Smooth muscle cell (in vitro differentiated cells): Measurements from ENCODE around the gene EEF1AKMT1. TPM values are rescaled to one million over a fixed set of nuclear protein-coding genes. Genes with fewer than 3 reads are reported as not detected.

Source experiments
- DNase-seq: peaks from one replicate; lab custom pipeline; 2025; ENCODE audit not compliant: unreplicated experiment; lab: John Stamatoyannopoulos, UW
- H2AFZ ChIP-seq: fragments of 200-600 bp; sonication (generic); 2 replicates; pipeline ENCODE4 v1.6.0; 2016; ENCODE audit warnings: antibody characterized with exemption, low read depth, mild to moderate bottlenecking
- H3F3A ChIP-seq: fragments of 200-600 bp; sonication (generic); 2 replicates; pipeline ENCODE4 v1.6.0; 2017; ENCODE audit warnings: antibody characterized with exemption, low read depth
- H3K27ac ChIP-seq: fragments of 200-600 bp; sonication (generic); 2 replicates; pipeline ENCODE4 v1.5.1; 2016; ENCODE audit warnings: low read depth, mild to moderate bottlenecking
- H3K27me3 ChIP-seq: fragments of 200-600 bp; sonication (generic); 2 replicates; pipeline ENCODE4 v1.6.1; 2016; ENCODE audit warnings: low read depth, mild to moderate bottlenecking
- H3K36me3 ChIP-seq: fragments of 200-600 bp; sonication (generic); 2 replicates; pipeline ENCODE4 v1.5.1; 2016; ENCODE audit warnings: low read depth
- H3K4me1 ChIP-seq: fragments of 200-600 bp; sonication (generic); 2 replicates; pipeline ENCODE4 v1.5.1; 2016; ENCODE audit warnings: low read depth
- H3K4me2 ChIP-seq: fragments of 200-600 bp; sonication (generic); 2 replicates; pipeline ENCODE4 v1.6.0; 2016; ENCODE audit warnings: mild to moderate bottlenecking
- H3K4me3 ChIP-seq: fragments of 200-600 bp; sonication (generic); 2 replicates; pipeline ENCODE4 v1.5.1; 2016; ENCODE audit warnings: mild to moderate bottlenecking
- H3K79me2 ChIP-seq: fragments of 200-600 bp; sonication (generic); 2 replicates; pipeline ENCODE4 v1.6.0; 2016; ENCODE audit warnings: low read depth, mild to moderate bottlenecking
- H3K9ac ChIP-seq: fragments of 200-600 bp; sonication (generic); 2 replicates; pipeline ENCODE4 v1.6.0; 2016; ENCODE audit warnings: low read depth
- H3K9me3 ChIP-seq: fragments of 200-600 bp; sonication (generic); replicated peaks from 2 replicates; pipeline ENCODE4 v1.5.1; 2016; ENCODE audit warnings: low read depth
- H4K20me1 ChIP-seq: fragments of 200-600 bp; sonication (generic); 2 replicates; pipeline ENCODE4 v1.6.0; 2016; ENCODE audit warnings: low read depth
- WGBS: methylation state at CpG from one replicate; pipeline ENCODE4 v1.1.7; 2016; ENCODE audit warnings: low lambda C conversion rate; 5-methylcytosine and 5-hydroxymethylcytosine counted together
- polyA plus RNA-seq: library from polyadenylated mRNA; unstranded; fragments of >200 nt; fragmentation: Nextera tagmentation; extraction: Ambion mirVana; gene quantifications from 2 replicates; pipeline ENCODE4 v1.2.1, GENCODE V29; 2016
- total RNA-seq: library from RNA; depleted of rRNA; stranded (reverse); fragments of >200 nt; gene quantifications from 2 replicates; pipeline ENCODE4 v1.2.3, GENCODE V29; 2014
- TF ChIP-seq, protein P1 (sequence below): fragments of 200-600 bp; sonication (generic); IDR thresholded peaks from 2 replicates; pipeline ENCODE4 v1.5.1; 2017; ENCODE audit warnings: borderline replicate concordance, mild to moderate bottlenecking, antibody characterized with exemption; ENCODE audit not compliant: insufficient read depth, poor library complexity, severe bottlenecking

The EEF1AKMT1 gene
- total and polyA plus RNA-seq, 2 experiments from 2014 or later, result 15.0 to 17.3 TPM

DNA sequence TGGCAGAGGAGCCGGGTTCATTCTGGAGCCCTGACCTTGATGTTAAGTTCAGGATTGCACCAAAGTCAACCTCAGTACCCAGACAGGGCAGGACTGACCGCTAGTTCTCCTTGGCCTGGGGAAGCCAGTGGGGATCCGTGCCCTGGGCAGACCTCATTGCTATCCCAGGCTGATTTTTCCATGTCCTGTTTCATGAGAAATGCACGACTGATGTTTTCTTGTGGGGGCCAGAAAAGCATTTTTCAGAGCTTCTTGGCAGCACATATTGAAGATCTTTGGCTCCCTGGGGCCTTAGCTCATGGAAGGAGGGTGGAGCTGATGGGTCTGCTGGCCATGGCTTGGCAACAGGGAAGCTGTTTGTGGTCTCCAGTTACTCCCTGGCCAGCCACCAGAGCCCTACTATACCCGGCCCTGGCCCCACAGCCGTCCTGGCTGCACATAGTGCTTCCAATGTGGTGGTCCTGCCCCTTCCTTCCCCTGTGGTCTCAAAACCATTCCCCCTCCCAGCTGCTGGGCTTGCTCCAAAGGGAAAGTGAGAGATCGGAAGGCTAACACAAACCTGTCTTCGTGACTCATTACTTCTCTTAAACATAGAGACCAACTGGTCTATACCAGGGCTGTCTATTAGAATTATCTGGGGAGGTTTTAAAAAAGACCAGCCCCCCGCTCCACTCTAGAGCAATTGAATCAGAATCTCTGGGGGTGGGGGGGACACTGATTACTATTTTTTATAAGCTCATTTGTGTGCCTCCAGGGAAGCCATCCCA, 59.0 kb downstream of the EEF1AKMT1 start:
- H3K9ac ChIP-seq, result no peak overlapping the region
- DNase-seq, result no peak

DNA sequence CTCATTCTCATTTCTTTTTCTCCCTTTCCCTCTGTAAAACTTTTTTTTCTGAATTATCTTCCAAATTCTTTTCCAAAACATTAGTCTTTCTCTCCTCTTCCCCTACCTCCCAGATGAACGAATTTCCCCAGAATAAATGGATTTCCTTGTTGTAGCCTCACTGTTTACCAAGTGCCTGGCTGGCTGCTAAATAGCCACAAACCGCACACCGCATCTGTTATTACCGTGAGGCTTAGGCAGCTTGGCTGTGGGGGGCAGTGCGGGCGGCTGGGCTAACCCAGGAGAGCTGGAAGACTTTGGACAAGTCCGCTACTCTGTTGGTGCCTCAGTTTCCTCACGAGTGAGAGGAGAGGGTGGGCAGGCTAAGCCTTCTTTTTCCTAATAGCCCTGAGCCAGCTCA, 59.6 kb downstream of the EEF1AKMT1 start:
- no peaks in the 10 kb centered on the region for H3K36me3 ChIP-seq
- H2AFZ ChIP-seq, result no peak overlapping the region
- H3K27ac ChIP-seq, result peak overlapping the region; percentile 84
- peaks cover 15% of the 10 kb centered on the region for H3K4me1 ChIP-seq
- DNase-seq, result no peak
- no peaks in the 10 kb centered on the region for H3K79me2 ChIP-seq
- H3K9ac ChIP-seq, result no peak overlapping the region
- H3K9me3 ChIP-seq, result no peaks in the 10 kb centered on the region
- H4K20me1 ChIP-seq, result no peaks in the 10 kb centered on the region
- TF ChIP-seq, protein P1, sequence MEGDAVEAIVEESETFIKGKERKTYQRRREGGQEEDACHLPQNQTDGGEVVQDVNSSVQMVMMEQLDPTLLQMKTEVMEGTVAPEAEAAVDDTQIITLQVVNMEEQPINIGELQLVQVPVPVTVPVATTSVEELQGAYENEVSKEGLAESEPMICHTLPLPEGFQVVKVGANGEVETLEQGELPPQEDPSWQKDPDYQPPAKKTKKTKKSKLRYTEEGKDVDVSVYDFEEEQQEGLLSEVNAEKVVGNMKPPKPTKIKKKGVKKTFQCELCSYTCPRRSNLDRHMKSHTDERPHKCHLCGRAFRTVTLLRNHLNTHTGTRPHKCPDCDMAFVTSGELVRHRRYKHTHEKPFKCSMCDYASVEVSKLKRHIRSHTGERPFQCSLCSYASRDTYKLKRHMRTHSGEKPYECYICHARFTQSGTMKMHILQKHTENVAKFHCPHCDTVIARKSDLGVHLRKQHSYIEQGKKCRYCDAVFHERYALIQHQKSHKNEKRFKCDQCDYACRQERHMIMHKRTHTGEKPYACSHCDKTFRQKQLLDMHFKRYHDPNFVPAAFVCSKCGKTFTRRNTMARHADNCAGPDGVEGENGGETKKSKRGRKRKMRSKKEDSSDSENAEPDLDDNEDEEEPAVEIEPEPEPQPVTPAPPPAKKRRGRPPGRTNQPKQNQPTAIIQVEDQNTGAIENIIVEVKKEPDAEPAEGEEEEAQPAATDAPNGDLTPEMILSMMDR, result no peak
- WGBS, result 67% methylated on average over 8 of the region's 8 CpGs
- H3K4me2 ChIP-seq, result peak overlapping the region; percentile 82
- H3K27me3 ChIP-seq, result no peaks in the 10 kb centered on the region
- no peak overlapping the region for H3K4me3 ChIP-seq
- H3F3A ChIP-seq, result peaks cover 12% of the 10 kb centered on the region

More for the DNA sequence above, 59.0 kb downstream of the EEF1AKMT1 start:
- no peaks in the 10 kb centered on the region for H3K36me3 ChIP-seq
- H4K20me1 ChIP-seq, result no peaks in the 10 kb centered on the region
- H3K4me2 ChIP-seq, result peak overlapping the region; percentile 82
- WGBS, result 78% methylated on average over 9 of the region's 9 CpGs
- H3K4me1 ChIP-seq, result peaks cover 15% of the 10 kb centered on the region
- H3K79me2 ChIP-seq, result no peaks in the 10 kb centered on the region
- H2AFZ ChIP-seq, result no peak overlapping the region
- peaks cover 3% of the 10 kb centered on the region for H3K27me3 ChIP-seq
- H3K4me3 ChIP-seq, result no peak overlapping the region
- peaks cover 12% of the 10 kb centered on the region for H3F3A ChIP-seq
- peak overlapping the region; percentile 84 for H3K27ac ChIP-seq
- no peaks in the 10 kb centered on the region for H3K9me3 ChIP-seq
- TF ChIP-seq, protein P1, result no peak

DNA sequence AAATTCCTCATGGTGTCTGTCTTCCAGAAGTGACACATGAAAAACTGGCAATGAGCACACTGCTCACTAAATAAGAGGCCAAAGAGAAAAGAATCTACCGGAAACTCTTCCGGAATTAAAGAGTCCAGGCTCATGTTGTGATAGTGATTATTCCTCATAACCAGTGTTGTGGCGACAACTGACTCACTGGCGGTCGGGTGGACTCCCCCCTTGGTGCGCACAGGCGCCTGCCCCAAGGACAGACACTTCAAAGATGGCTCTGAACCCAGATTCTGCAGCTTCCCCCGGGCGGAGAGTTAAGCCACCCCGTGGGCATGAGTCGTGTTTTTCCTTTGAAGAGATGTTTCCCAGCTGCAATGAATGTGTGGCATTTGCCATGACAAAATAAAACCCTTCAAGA, 60.0 kb downstream of the EEF1AKMT1 start:
- Histone ChIP-seq H3K4me1 (peaks cover 15% of the 10 kb centered on the region), H3K9me3 (no peaks in the 10 kb centered on the region), H4K20me1 (no peaks in the 10 kb centered on the region), H3K79me2 (no peaks in the 10 kb centered on the region), H3K27ac (peak overlapping the region; percentile 84), H3K27me3 (no peaks in the 10 kb centered on the region), H3F3A (peaks cover 12% of the 10 kb centered on the region), H3K4me2 (peak overlapping the region; percentile 82), H3K9ac (no peak overlapping the region), H3K4me3 (no peak overlapping the region), H2AFZ (no peak overlapping the region), H3K36me3 (no peaks in the 10 kb centered on the region)
- WGBS, result 41% methylated on average over 11 of the region's 11 CpGs
- no peak for DNase-seq
- TF ChIP-seq, protein P1, result no peak

DNA sequence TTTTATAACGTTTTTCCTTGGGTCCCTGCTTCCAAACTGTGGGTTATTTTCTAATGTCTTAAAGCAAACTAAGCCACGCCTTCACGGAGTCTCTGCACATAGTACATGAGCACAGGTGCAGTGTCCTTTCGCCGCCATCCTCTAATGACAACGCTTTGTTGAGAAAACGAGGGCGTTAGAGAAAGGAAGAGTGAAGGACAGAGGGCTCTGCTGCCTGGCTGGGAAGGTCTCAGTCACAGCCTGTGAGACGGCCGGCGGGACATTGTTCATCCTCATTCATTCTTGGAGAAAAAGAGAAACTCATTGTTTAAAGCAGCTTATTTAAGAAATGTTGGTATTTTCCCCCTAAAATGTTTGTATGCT, 60.8 kb downstream of the EEF1AKMT1 start:
- DNase-seq, result no peak
- Histone ChIP-seq H3K9me3 (no peaks in the 10 kb centered on the region), H3K4me3 (peak overlapping the region; percentile 33), H2AFZ (peak overlapping the region; percentile 22), H3K4me2 (peak overlapping the region; percentile 82), H3F3A (peaks cover 12% of the 10 kb centered on the region), H4K20me1 (no peaks in the 10 kb centered on the region), H3K4me1 (peaks cover 15% of the 10 kb centered on the region), H3K27ac (peak overlapping the region; percentile 84), H3K36me3 (no peaks in the 10 kb centered on the region), H3K9ac (no peak overlapping the region), H3K79me2 (no peaks in the 10 kb centered on the region), H3K27me3 (no peaks in the 10 kb centered on the region)
- TF ChIP-seq, protein P1, result no peak
- WGBS, result 38% methylated on average over 11 of the region's 11 CpGs
